Measurements from ENCODE around the gene MYO10.
"Not testable (repeated sequence)": the region's sequence is repeated elsewhere in the genome, so short reads cannot be mapped to it uniquely, and the experiment has no call there.

DNA sequence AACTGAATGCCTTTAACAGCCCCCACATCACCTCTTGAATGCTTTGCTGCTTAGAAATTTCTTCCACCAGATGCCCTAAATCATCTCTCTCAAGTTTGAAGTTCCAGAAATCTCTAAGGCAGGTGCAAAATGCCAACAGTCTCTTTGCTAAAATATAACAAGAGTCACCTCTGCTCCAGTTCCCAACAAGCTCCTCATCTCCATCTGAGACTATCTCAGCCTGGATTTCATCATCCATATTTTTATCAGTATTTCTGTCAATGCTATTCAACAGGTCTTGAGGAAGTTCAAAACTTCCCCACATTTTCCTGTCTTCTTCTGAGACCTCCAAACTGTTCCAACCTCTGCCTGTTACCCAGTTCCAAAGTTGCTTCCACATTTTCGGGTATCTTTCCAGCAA, 61.7 kb downstream of the MYO10 start:
- TF ChIP-seq, protein P1, sequence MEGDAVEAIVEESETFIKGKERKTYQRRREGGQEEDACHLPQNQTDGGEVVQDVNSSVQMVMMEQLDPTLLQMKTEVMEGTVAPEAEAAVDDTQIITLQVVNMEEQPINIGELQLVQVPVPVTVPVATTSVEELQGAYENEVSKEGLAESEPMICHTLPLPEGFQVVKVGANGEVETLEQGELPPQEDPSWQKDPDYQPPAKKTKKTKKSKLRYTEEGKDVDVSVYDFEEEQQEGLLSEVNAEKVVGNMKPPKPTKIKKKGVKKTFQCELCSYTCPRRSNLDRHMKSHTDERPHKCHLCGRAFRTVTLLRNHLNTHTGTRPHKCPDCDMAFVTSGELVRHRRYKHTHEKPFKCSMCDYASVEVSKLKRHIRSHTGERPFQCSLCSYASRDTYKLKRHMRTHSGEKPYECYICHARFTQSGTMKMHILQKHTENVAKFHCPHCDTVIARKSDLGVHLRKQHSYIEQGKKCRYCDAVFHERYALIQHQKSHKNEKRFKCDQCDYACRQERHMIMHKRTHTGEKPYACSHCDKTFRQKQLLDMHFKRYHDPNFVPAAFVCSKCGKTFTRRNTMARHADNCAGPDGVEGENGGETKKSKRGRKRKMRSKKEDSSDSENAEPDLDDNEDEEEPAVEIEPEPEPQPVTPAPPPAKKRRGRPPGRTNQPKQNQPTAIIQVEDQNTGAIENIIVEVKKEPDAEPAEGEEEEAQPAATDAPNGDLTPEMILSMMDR (conservative IDR thresholded peaks at IDR 0.05): not testable (repeated sequence)
- TF ChIP-seq ZFX (IDR thresholded peaks at IDR 0.05): not testable (repeated sequence)

Data from C4-2B (cell line).